H9 (cell line): ENCODE results near the gene PLA1A. TPM values are rescaled to one million over a fixed set of nuclear protein-coding genes. Genes with fewer than 3 reads are reported as not detected.

Experiments
- DNase-seq: peaks from one replicate; pipeline ENCODE4 v3.0.0-alpha.2; 2017
- H2AFZ ChIP-seq: one replicate; pipeline ENCODE4 v1.6.1; 2013; ENCODE audit warnings: mild to moderate bottlenecking, low read length, control low read depth, moderate library complexity
- H2AK5ac ChIP-seq: 2 replicates; pipeline ENCODE4 v1.6.1; 2013; ENCODE audit warnings: low read length, control low read depth, mixed read lengths; ENCODE audit not compliant: insufficient read length
- H2BK120ac ChIP-seq: one replicate; pipeline ENCODE4 v1.6.1; 2013; ENCODE audit warnings: low read depth, mild to moderate bottlenecking, low read length, control low read depth, inconsistent platforms; ENCODE audit not compliant: poor library complexity, severe bottlenecking
- H2BK12ac ChIP-seq: 2 replicates; pipeline ENCODE4 v1.6.1; 2013; ENCODE audit warnings: low read length, control low read depth, mixed read lengths, low read depth; ENCODE audit not compliant: insufficient read length
- H2BK15ac ChIP-seq: 2 replicates; pipeline ENCODE4 v1.6.1; 2013; ENCODE audit warnings: low read depth, low read length, control low read depth
- H2BK20ac ChIP-seq: one replicate; pipeline ENCODE4 v1.6.1; 2013; ENCODE audit warnings: low read depth, mild to moderate bottlenecking, low read length, control low read depth, inconsistent platforms; ENCODE audit not compliant: poor library complexity, severe bottlenecking
- H2BK5ac ChIP-seq: 2 replicates; pipeline ENCODE4 v1.6.1; 2013; ENCODE audit warnings: low read length, control low read depth, mixed read lengths; ENCODE audit not compliant: insufficient read length
- H3K14ac ChIP-seq: 2 replicates; pipeline ENCODE4 v1.6.1; 2013; ENCODE audit warnings: low read length, control low read depth; ENCODE audit not compliant: insufficient read depth
- H3K18ac ChIP-seq: 2 replicates; pipeline ENCODE4 v1.6.1; 2013; ENCODE audit warnings: low read depth, mild to moderate bottlenecking, mixed read lengths, low read length, control low read depth; ENCODE audit not compliant: insufficient read length
- H3K23ac ChIP-seq: 2 replicates; pipeline ENCODE4 v1.6.1; 2013; ENCODE audit warnings: low read length, control low read depth, mixed read lengths, low read depth; ENCODE audit not compliant: insufficient read length
- H3K23me2 ChIP-seq: 2 replicates; pipeline ENCODE4 v1.6.1; 2013; ENCODE audit warnings: low read depth, mild to moderate bottlenecking, mixed read lengths, low read length, control low read depth; ENCODE audit not compliant: insufficient read length, poor library complexity, severe bottlenecking
- H3K27ac ChIP-seq: 2 replicates; pipeline ENCODE4 v1.5.1; 2013; ENCODE audit warnings: low read length, control low read depth, mixed read lengths, low read depth; ENCODE audit not compliant: insufficient read length
- H3K27me3 ChIP-seq: 2 replicates; pipeline ENCODE4 v1.6.1; 2013; ENCODE audit warnings: low read length, control low read depth, inconsistent platforms; ENCODE audit not compliant: insufficient read depth
- H3K4ac ChIP-seq: 2 replicates; pipeline ENCODE4 v1.6.1; 2013; ENCODE audit warnings: low read depth, mild to moderate bottlenecking, control low read depth, inconsistent platforms, low read length, moderate library complexity
- H3K4me1 ChIP-seq: 2 replicates; pipeline ENCODE4 v1.6.1; 2013; ENCODE audit warnings: low read length, control low read depth, inconsistent platforms; ENCODE audit not compliant: insufficient read depth
- H3K4me2 ChIP-seq: 2 replicates; pipeline ENCODE4 v1.6.1; 2013; ENCODE audit warnings: low read length, control low read depth, mixed read lengths; ENCODE audit not compliant: insufficient read length, insufficient read depth
- H3K56ac ChIP-seq: 2 replicates; pipeline ENCODE4 v1.6.1; 2013; ENCODE audit warnings: low read depth, mild to moderate bottlenecking, mixed read lengths, low read length, control low read depth; ENCODE audit not compliant: insufficient read length
- H3K79me1 ChIP-seq: 2 replicates; pipeline ENCODE4 v1.6.1; 2013; ENCODE audit warnings: low read depth, mild to moderate bottlenecking, moderate library complexity, low read length, control low read depth, inconsistent platforms; ENCODE audit not compliant: insufficient read depth, poor library complexity, severe bottlenecking
- H3K79me2 ChIP-seq: 2 replicates; pipeline ENCODE4 v1.6.1; 2013; ENCODE audit warnings: low read length, control low read depth, inconsistent platforms; ENCODE audit not compliant: insufficient read depth
- H3K9ac ChIP-seq: 2 replicates; pipeline ENCODE4 v1.6.1; 2013; ENCODE audit warnings: low read length, control low read depth, mixed read lengths; ENCODE audit not compliant: insufficient read length; ENCODE audit errors: extremely low read depth
- H3K9me3 ChIP-seq: one replicate; pipeline ENCODE4 v1.6.1; 2013; ENCODE audit warnings: low read depth, low read length, inconsistent platforms; ENCODE audit not compliant: control insufficient read depth
- H3T11ph ChIP-seq: one replicate; pipeline ENCODE4 v1.6.1; 2013; ENCODE audit warnings: mild to moderate bottlenecking, low read length, control low read depth, inconsistent platforms
- H4K20me1 ChIP-seq: one replicate; pipeline ENCODE4 v1.6.1; 2013; ENCODE audit not compliant: control insufficient read depth, insufficient read length, insufficient read depth
- H4K5ac ChIP-seq: 2 replicates; pipeline ENCODE4 v1.6.1; 2013; ENCODE audit warnings: low read depth, mild to moderate bottlenecking, mixed read lengths, low read length, control low read depth; ENCODE audit not compliant: insufficient read length
- H4K8ac ChIP-seq: replicated peaks from 2 replicates; pipeline ENCODE4 v1.6.1; 2013; ENCODE audit warnings: low read length, control low read depth, mixed read lengths, low read depth; ENCODE audit not compliant: insufficient read length
- H4K91ac ChIP-seq: 2 replicates; pipeline ENCODE4 v1.6.1; 2013; ENCODE audit warnings: low read depth, mild to moderate bottlenecking, moderate library complexity, mixed read lengths, low read length, control low read depth; ENCODE audit not compliant: insufficient read length
- H3K27ac Mint-ChIP-seq, 3 experiments: 2 replicates in 2 of 3; 3 replicates in 1 of 3; pipeline ENCODE4 v1.8.0; 2020 to 2021; ENCODE audit warnings: mixed read lengths in 3 of 3, mild to moderate bottlenecking in 1 of 3, moderate library complexity in 1 of 3
- H3K27me3 Mint-ChIP-seq: 2 replicates; pipeline ENCODE4 v1.8.0; 2021; ENCODE audit warnings: low read depth, mild to moderate bottlenecking, moderate library complexity, mixed read lengths
- H3K36me3 Mint-ChIP-seq, 3 experiments: 2 replicates in 2 of 3; 3 replicates in 1 of 3; pipeline ENCODE4 v1.8.0; 2020 to 2021; ENCODE audit warnings: low read depth in 3 of 3, mixed read lengths in 3 of 3; ENCODE audit not compliant: insufficient read depth in 1 of 3
- H3K4me1 Mint-ChIP-seq, 2 experiments: 2 replicates each; pipeline ENCODE4 v1.8.0; 2020; ENCODE audit warnings: mixed read lengths in 2 of 2
- H3K4me3 Mint-ChIP-seq, 2 experiments: 2 replicates in 1 of 2; 3 replicates in 1 of 2; pipeline ENCODE4 v1.8.0; 2020 to 2021; ENCODE audit warnings: mild to moderate bottlenecking in 2 of 2, mixed read lengths in 2 of 2, moderate library complexity in 1 of 2
- H3K9me3 Mint-ChIP-seq, 2 experiments: 2 replicates in 1 of 2; 3 replicates in 1 of 2; pipeline ENCODE4 v1.8.0; 2020; ENCODE audit warnings: mild to moderate bottlenecking in 2 of 2, mixed read lengths in 2 of 2, moderate library complexity in 1 of 2
- CTCF ChIP-seq: fragments of 200-600 bp; sonication (generic); conservative IDR thresholded peaks from 3 replicates; pipeline ENCODE4 v1.8.0; 2021; ENCODE audit warnings: antibody characterized with exemption, mild to moderate bottlenecking
- WGBS: extraction: QIAGEN DNeasy Blood & Tissue Kit; methylation state at CpG from one replicate; pipeline ENCODE4 v1.1.7; 2013; ENCODE audit warnings: missing lambda C conversion rate, low lambda C conversion rate, mixed read lengths; ENCODE audit not compliant: insufficient read length; ENCODE audit errors: extremely low coverage; 5-methylcytosine and 5-hydroxymethylcytosine counted together
- total RNA-seq: library from RNA; stranded (reverse); gene quantifications from 2 replicates; pipeline ENCODE4 v1.2.1, GENCODE V29; 2021

The PLA1A gene
- total RNA-seq, 1 experiment from 2014 or later: not detected

- H2BK5ac ChIP-seq: no peak overlapping the region
- no peak overlapping the region for H4K91ac ChIP-seq
- no peak overlapping the region for H2BK120ac ChIP-seq
- H3K27ac ChIP-seq: no peak overlapping the region
- H2AK5ac ChIP-seq: no peak overlapping the region
- Mint-ChIP-seq H3K4me3 (no peak overlapping the region), H3K4me1 (peaks cover 0 to 9% of the 10 kb centered on the region in 2 experiments; a peak in 3 of 4 replicates), H3K27me3 (no peaks in the 10 kb centered on the region), H3K36me3 (no peaks in the 10 kb centered on the region; a peak in 2 of 7 replicates), H3K9me3 (no peaks in the 10 kb centered on the region), H3K27ac (no peak overlapping the region)
- no peaks in the 10 kb centered on the region for H3K79me2 ChIP-seq
- no peak overlapping the region for H2BK20ac ChIP-seq
- no CpG with 5 or more reads among the region's 2 CpGs for whole genome bisulfite sequencing
- no peak overlapping the region for H2BK15ac ChIP-seq
- no peak overlapping the region for H3T11ph ChIP-seq
- H3K4ac ChIP-seq: no peak overlapping the region
- no peaks in the 10 kb centered on the region for H3K9me3 ChIP-seq
- no peak overlapping the region for H3K18ac ChIP-seq
- no peak overlapping the region for H3K9ac ChIP-seq
- no peaks in the 10 kb centered on the region for H3K79me1 ChIP-seq
- DNase-seq: no peak
- no peak overlapping the region for H3K4me2 ChIP-seq
- no peaks in the 10 kb centered on the region for H3K27me3 ChIP-seq
- no peak overlapping the region for H3K14ac ChIP-seq
- no peak for TF ChIP-seq CTCF
- H4K20me1 ChIP-seq: no peaks in the 10 kb centered on the region
- H4K8ac ChIP-seq: no peak overlapping the region
- no peak overlapping the region for H2AFZ ChIP-seq
- H4K5ac ChIP-seq: no peak overlapping the region
- no peak overlapping the region for H2BK12ac ChIP-seq
- H3K23ac ChIP-seq: no peak overlapping the region
- H3K23me2 ChIP-seq: no peaks in the 10 kb centered on the region
- H3K56ac ChIP-seq: no peak overlapping the region
- no peaks in the 10 kb centered on the region for H3K4me1 ChIP-seq
These were observed 43.7 kb downstream of the PLA1A start for GRCh38 chr3:119641416-119641815.
